SJSA1 (cell line): Measurements from ENCODE around the gene PRR29. TPM values are rescaled to one million over a fixed set of nuclear protein-coding genes. Genes with fewer than 3 reads are reported as not detected.

Experiments
- DNase-seq, 2 experiments: peaks; one replicate each; pipeline ENCODE4 v3.0.0-alpha.2; 2015 to 2020; ENCODE audit warnings: low spot score in 2 of 2, low read depth in 1 of 2
- H3K27ac ChIP-seq: fragments of 250-450 bp; sonication (Bioruptor Pico); 2 replicates; pipeline ENCODE4 v1.5.1; 2020; ENCODE audit warnings: mild to moderate bottlenecking, moderate library complexity
- H3K27me3 ChIP-seq: fragments of 250-450 bp; sonication (Bioruptor Pico); replicated peaks from 2 replicates; pipeline ENCODE4 v1.5.1; 2020; ENCODE audit warnings: mild to moderate bottlenecking, moderate library complexity
- H3K36me3 ChIP-seq: fragments of 250-450 bp; sonication (Bioruptor Pico); 2 replicates; pipeline ENCODE4 v1.5.1; 2020; ENCODE audit warnings: mild to moderate bottlenecking
- H3K4me1 ChIP-seq: fragments of 250-450 bp; sonication (Bioruptor Pico); replicated peaks from 2 replicates; pipeline ENCODE4 v1.6.1; 2021; ENCODE audit warnings: mild to moderate bottlenecking
- H3K4me3 ChIP-seq: fragments of 250-450 bp; sonication (Bioruptor Pico); 2 replicates; pipeline ENCODE4 v1.5.1; 2020; ENCODE audit warnings: mild to moderate bottlenecking
- H3K9me3 ChIP-seq: fragments of 250-450 bp; sonication (Bioruptor Pico); replicated peaks from 2 replicates; pipeline ENCODE4 v1.5.1; 2020; ENCODE audit warnings: mild to moderate bottlenecking
- total RNA-seq: library from RNA; depleted of rRNA; stranded (reverse); fragments of >200 nt; shearing (Covaris generic); gene quantifications from 2 replicates; pipeline ENCODE4 v1.2.3, GENCODE V29; 2014; rRNA removed

The PRR29 gene
- total RNA-seq, 1 experiment from 2014 or later, result 0.08 TPM

GRCh38 chr17:64040206-64040605 lies 42.1 kb downstream of the PRR29 start:
- H3K9me3 ChIP-seq, result no peaks in the 10 kb centered on the region
- no peak for DNase-seq
- H3K4me1 ChIP-seq, result no peaks in the 10 kb centered on the region
- H3K27me3 ChIP-seq, result no peaks in the 10 kb centered on the region
- no peak overlapping the region for H3K27ac ChIP-seq
- H3K4me3 ChIP-seq, result no peak overlapping the region
- peaks cover 9% of the 10 kb centered on the region; the same call in 1 of the 2 replicates for H3K36me3 ChIP-seq

- no peak for DNase-seq
- H3K36me3 ChIP-seq, result peaks cover 17% of the 10 kb centered on the region; the same call in 1 of the 2 replicates
- no peak overlapping the region for H3K27ac ChIP-seq
- H3K27me3 ChIP-seq, result no peaks in the 10 kb centered on the region
- H3K4me1 ChIP-seq, result no peaks in the 10 kb centered on the region
- no peak overlapping the region for H3K4me3 ChIP-seq
- no peaks in the 10 kb centered on the region for H3K9me3 ChIP-seq
These were observed 43.8 kb downstream of the PRR29 start for GRCh38 chr17:64041912-64042311.

GRCh38 chr17:64042700-64043485 lies 44.7 kb downstream of the PRR29 start:
- Histone ChIP-seq H3K4me1 (no peaks in the 10 kb centered on the region), H3K27me3 (no peaks in the 10 kb centered on the region), H3K9me3 (no peaks in the 10 kb centered on the region), H3K27ac (no peak overlapping the region), H3K36me3 (peaks cover 17% of the 10 kb centered on the region; the same call in 1 of the 2 replicates), H3K4me3 (no peak overlapping the region)
- no peak for DNase-seq

- Histone ChIP-seq H3K27me3 (no peaks in the 10 kb centered on the region), H3K4me1 (no peaks in the 10 kb centered on the region), H3K27ac (no peak overlapping the region), H3K36me3 (peaks cover 20% of the 10 kb centered on the region; the same call in 1 of the 2 replicates), H3K9me3 (no peaks in the 10 kb centered on the region), H3K4me3 (no peak overlapping the region)
- DNase-seq, result no peak
These were observed 47.0 kb downstream of the PRR29 start for GRCh38 chr17:64045176-64045575.

GRCh38 chr17:64048805-64049204 lies 50.7 kb downstream of the PRR29 start:
- no peak overlapping the region for H3K27ac ChIP-seq
- peaks cover 17% of the 10 kb centered on the region for H3K36me3 ChIP-seq
- no peak overlapping the region for H3K4me3 ChIP-seq
- H3K4me1 ChIP-seq, result no peaks in the 10 kb centered on the region
- DNase-seq, result no peak
- no peaks in the 10 kb centered on the region for H3K9me3 ChIP-seq
- no peaks in the 10 kb centered on the region for H3K27me3 ChIP-seq

- no peaks in the 10 kb centered on the region for H3K9me3 ChIP-seq
- DNase-seq, result no peak
- no peaks in the 10 kb centered on the region for H3K27me3 ChIP-seq
- H3K36me3 ChIP-seq, result peaks cover 6% of the 10 kb centered on the region
- no peak overlapping the region for H3K27ac ChIP-seq
- no peaks in the 10 kb centered on the region for H3K4me1 ChIP-seq
- H3K4me3 ChIP-seq, result no peak overlapping the region
These were observed 53.0 kb downstream of the PRR29 start for GRCh38 chr17:64051153-64051552.

- no peak overlapping the region for H3K27ac ChIP-seq
- no peaks in the 10 kb centered on the region for H3K4me1 ChIP-seq
- no peak overlapping the region for H3K4me3 ChIP-seq
- no peaks in the 10 kb centered on the region for H3K27me3 ChIP-seq
- DNase-seq, result no peak
- H3K9me3 ChIP-seq, result no peaks in the 10 kb centered on the region
- H3K36me3 ChIP-seq, result peaks cover 9% of the 10 kb centered on the region
These were observed 55.0 kb downstream of the PRR29 start for GRCh38 chr17:64053101-64053500.

Other genes with a start within 250 kb of the PRR29 start
- gene CCDC47, start 224.8 kb upstream of the PRR29 start, total RNA-seq, result 106 and 125 TPM in 2 replicates
- 102 and 118 TPM in 2 replicates for gene DDX42, start 224.2 kb upstream of the PRR29 start, total RNA-seq
- gene PSMC5, start 170.9 kb upstream of the PRR29 start, total RNA-seq, result 54.4 and 63.7 TPM in 2 replicates
- 68.9 and 80.2 TPM in 2 replicates for gene FTSJ3, start 170.7 kb upstream of the PRR29 start, total RNA-seq
- 75.9 and 115 TPM in 2 replicates for gene SMARCD2, start 155.7 kb upstream of the PRR29 start, total RNA-seq
- not detected in 2 replicates for gene CSH2, start 124.7 kb upstream of the PRR29 start, total RNA-seq
- not detected in 2 replicates for gene GH2, start 116.4 kb upstream of the PRR29 start, total RNA-seq
- not detected in 2 replicates for gene CSH1, start 101.8 kb upstream of the PRR29 start, total RNA-seq
- gene CSHL1, start 87.1 kb upstream of the PRR29 start, total RNA-seq, result not detected in 2 replicates
- not detected in 2 replicates for gene GH1, start 79.5 kb upstream of the PRR29 start, total RNA-seq
- not detected in 2 replicates for gene CD79B, start 66.0 kb upstream of the PRR29 start, total RNA-seq
- not detected in 2 replicates for gene SCN4A, start 25.4 kb upstream of the PRR29 start, total RNA-seq
- 0.87 TPM in 1 of 2 replicates, not detected in the other for gene ICAM2, start 22.3 kb downstream of the PRR29 start, total RNA-seq
- gene ERN1, start 131.8 kb downstream of the PRR29 start, total RNA-seq, result 4.4 and 5.8 TPM in 2 replicates